ENCODE data around the gene RAB3B. TPM values are rescaled to one million over a fixed set of nuclear protein-coding genes. Genes with fewer than 3 reads are reported as not detected.

RAB3B gene
- total and polyA plus RNA-seq, 9 of the 15 experiments (the other 6 are each of a cell fraction or from before 2014, with no cell fraction given), result 0.07 to 0.47 (median 0.27) TPM

GRCh38 chr1:52033190-52034049 is 42.9 kb upstream of the RAB3B start, which contains the start of gene KTI12 (continued):
- TF ChIP-seq, protein P1, sequence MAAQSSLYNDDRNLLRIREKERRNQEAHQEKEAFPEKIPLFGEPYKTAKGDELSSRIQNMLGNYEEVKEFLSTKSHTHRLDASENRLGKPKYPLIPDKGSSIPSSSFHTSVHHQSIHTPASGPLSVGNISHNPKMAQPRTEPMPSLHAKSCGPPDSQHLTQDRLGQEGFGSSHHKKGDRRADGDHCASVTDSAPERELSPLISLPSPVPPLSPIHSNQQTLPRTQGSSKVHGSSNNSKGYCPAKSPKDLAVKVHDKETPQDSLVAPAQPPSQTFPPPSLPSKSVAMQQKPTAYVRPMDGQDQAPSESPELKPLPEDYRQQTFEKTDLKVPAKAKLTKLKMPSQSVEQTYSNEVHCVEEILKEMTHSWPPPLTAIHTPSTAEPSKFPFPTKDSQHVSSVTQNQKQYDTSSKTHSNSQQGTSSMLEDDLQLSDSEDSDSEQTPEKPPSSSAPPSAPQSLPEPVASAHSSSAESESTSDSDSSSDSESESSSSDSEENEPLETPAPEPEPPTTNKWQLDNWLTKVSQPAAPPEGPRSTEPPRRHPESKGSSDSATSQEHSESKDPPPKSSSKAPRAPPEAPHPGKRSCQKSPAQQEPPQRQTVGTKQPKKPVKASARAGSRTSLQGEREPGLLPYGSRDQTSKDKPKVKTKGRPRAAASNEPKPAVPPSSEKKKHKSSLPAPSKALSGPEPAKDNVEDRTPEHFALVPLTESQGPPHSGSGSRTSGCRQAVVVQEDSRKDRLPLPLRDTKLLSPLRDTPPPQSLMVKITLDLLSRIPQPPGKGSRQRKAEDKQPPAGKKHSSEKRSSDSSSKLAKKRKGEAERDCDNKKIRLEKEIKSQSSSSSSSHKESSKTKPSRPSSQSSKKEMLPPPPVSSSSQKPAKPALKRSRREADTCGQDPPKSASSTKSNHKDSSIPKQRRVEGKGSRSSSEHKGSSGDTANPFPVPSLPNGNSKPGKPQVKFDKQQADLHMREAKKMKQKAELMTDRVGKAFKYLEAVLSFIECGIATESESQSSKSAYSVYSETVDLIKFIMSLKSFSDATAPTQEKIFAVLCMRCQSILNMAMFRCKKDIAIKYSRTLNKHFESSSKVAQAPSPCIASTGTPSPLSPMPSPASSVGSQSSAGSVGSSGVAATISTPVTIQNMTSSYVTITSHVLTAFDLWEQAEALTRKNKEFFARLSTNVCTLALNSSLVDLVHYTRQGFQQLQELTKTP (IDR thresholded peaks at IDR 0.05; ENCODE audit: low read depth in 1 of 2, partially characterized antibody in 2 of 2), result no peak
- TF ChIP-seq KHSRP (IDR thresholded peaks at IDR 0.05) (0 out of 2 replicates have a peak, but pooled peaks have one; percentile 27), MED1 (CRISPR knock-in tag; IDR thresholded peaks at IDR 0.05; ENCODE audit: borderline replicate concordance) (no peak), ZBTB8A (IDR thresholded peaks at IDR 0.05; ENCODE audit: partially characterized antibody) (no peak), SLC30A9 (CRISPR knock-in tag; IDR thresholded peaks at IDR 0.05) (no peak), ILF3 (IDR thresholded peaks at IDR 0.05; ENCODE audit: borderline replicate concordance) (no peak), NR1H2 (CRISPR knock-in tag; IDR thresholded peaks at IDR 0.05) (0 out of 2 replicates have a peak, but pooled peaks have one; percentile 80), TFAP4 (CRISPR knock-in tag; IDR thresholded peaks at IDR 0.05; ENCODE audit: borderline replicate concordance) (peak; percentile 84), ATF7 (IDR thresholded peaks at IDR 0.05) (peak; percentile 72), ELF2 (CRISPR knock-in tag; IDR thresholded peaks at IDR 0.05) (peak; percentile 99), EZH2 (IDR thresholded peaks at IDR 0.05; ENCODE audit: borderline replicate concordance, low read depth, low read length) (no peak), ZNF780A (CRISPR knock-in tag; IDR thresholded peaks at IDR 0.05) (no peak; the same call in 1 of the 2 replicates), ZNF584 (CRISPR knock-in tag; IDR thresholded peaks at IDR 0.05; ENCODE audit: low read depth) (no peak), SOX6 (IDR thresholded peaks at IDR 0.05) (0 out of 2 replicates have a peak, but pooled peaks have one; percentile 20), ZNF668 (CRISPR knock-in tag; IDR thresholded peaks at IDR 0.05) (no peak), MITF (IDR thresholded peaks at IDR 0.05) (no peak), NELFE (IDR thresholded peaks at IDR 0.05; ENCODE audit: insufficient read depth, insufficient read length) (no peak)
- TF ChIP-seq, protein P2, sequence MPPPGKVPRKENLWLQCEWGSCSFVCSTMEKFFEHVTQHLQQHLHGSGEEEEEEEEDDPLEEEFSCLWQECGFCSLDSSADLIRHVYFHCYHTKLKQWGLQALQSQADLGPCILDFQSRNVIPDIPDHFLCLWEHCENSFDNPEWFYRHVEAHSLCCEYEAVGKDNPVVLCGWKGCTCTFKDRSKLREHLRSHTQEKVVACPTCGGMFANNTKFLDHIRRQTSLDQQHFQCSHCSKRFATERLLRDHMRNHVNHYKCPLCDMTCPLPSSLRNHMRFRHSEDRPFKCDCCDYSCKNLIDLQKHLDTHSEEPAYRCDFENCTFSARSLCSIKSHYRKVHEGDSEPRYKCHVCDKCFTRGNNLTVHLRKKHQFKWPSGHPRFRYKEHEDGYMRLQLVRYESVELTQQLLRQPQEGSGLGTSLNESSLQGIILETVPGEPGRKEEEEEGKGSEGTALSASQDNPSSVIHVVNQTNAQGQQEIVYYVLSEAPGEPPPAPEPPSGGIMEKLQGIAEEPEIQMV (tag; conservative IDR thresholded peaks at IDR 0.05; ENCODE audit: low read depth), result no peak
